Activated CD4-positive, alpha-beta T cell treated with anti-CD3 and anti-CD28 coated beads, Interleukin-2, amount 10 ng/mL, durations not matched to agents 24 days and 14 days (primary cell): ENCODE data around the gene TBX21. TPM values are rescaled to one million over a fixed set of nuclear protein-coding genes. Genes with fewer than 3 reads are reported as not detected.
A peak's percentile ranks its signal among the peaks of the same experiment; 100 is the strongest.

ENCODE experiments used
- DNase-seq: peaks from one replicate; pipeline ENCODE4 v3.0.0; 2022
- H3K27ac Mint-ChIP-seq: one replicate; pipeline ENCODE4 v1.8.0; 2022; ENCODE audit warnings: mild to moderate bottlenecking, mixed read lengths
- H3K27me3 Mint-ChIP-seq: one replicate; pipeline ENCODE4 v1.8.0; 2022; ENCODE audit warnings: mixed read lengths
- H3K36me3 Mint-ChIP-seq: one replicate; pipeline ENCODE4 v1.8.0; 2022; ENCODE audit warnings: low read depth, mild to moderate bottlenecking, mixed read lengths
- H3K4me1 Mint-ChIP-seq: one replicate; pipeline ENCODE4 v1.8.0; 2021; ENCODE audit warnings: mixed read lengths
- H3K4me3 Mint-ChIP-seq: one replicate; pipeline ENCODE4 v1.8.0; 2022; ENCODE audit warnings: mild to moderate bottlenecking, moderate library complexity, mixed read lengths
- H3K9me3 Mint-ChIP-seq: one replicate; pipeline ENCODE4 v1.8.0; 2021; ENCODE audit warnings: mixed read lengths
- intact Hi-C: fragments of 100-400 bp; cut with micrococcal nuclease; formaldehyde crosslinking; loops from one replicate; pipeline ENCODE4 v1.15.1; 2023
- total RNA-seq: library from RNA; stranded (reverse); gene quantifications from 2 replicates; pipeline ENCODE4 v1.2.3, GENCODE V29; 2022

TBX21 gene
- total RNA-seq, 1 donor from 2014 or later, result 66.4 TPM

DNA sequence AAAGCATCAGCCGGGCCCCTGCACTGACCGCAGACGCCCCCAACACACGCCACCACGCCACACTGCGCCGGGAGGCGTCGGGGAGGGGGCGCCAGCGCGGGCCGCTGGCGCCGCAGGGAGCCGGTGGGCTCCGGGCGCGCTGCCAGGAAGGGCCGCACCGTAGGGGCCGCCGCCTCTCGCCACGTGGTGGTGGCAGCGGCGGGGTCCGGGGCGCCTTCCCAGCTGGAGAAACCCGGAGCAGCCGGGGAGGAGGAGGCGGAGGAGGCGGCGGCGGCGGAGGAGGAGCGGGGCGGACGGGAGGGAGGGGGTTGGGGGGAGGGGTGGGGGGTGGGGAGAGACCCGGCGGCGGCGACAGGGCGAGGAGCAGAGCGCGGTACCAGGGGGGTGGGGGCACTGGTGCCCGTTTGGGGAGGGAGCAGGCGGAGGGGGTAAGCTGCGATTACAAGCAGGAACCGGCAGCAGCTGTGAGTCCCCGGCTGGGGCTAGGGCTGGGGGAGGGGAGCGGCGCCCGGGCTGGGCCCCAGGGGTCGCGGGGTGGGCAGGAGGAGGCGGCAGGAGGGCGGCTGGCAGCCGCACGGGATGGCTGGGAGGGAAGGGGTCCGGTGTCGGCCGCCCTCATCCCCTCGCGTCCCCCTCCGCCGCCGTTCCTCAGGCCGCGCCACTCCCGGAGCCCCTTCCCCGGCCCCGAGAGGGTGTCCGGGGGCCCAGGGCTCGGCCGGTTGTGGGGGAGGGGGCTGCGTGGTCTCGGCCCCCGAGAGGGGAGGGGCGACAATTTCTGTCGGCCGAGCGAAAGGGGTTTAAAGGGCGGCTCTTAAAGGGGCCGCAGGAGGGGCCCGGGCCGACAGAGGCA lies 39.1 kb upstream of the TBX21 start, which contains the start of gene TBKBP1:
TBKBP1 (plus strand) TSS at position 431 of the 850 bp plus-strand sequence. CDS start 1,952 bp downstream, outside the sequence.
- Mint-ChIP-seq H3K4me1 (peaks cover 38% of the 10 kb centered on the region), H3K27me3 (peaks cover 3% of the 10 kb centered on the region), H3K27ac (peak within 1 kb of the TSS; percentile 88), H3K9me3 (no peaks in the 10 kb centered on the region), H3K4me3 (peak within 1 kb of the TSS; percentile 93), H3K36me3 (peaks cover 7% of the 10 kb centered on the region)
- peak; percentile 80 for DNase-seq
- intact Hi-C loops, result loop anchor here (1.0 to 2.0 kb wide), 2 partner anchors 27 to 43 kb away; no protein-coding TSS in a partner anchor

GRCh38 chr17:47694581-47695428 lies 38.2 kb upstream of the TBX21 start:
- intact Hi-C loops, result loop anchor here (1.0 to 2.0 kb wide), 2 partner anchors 26 to 44 kb away; no protein-coding TSS in a partner anchor
- Mint-ChIP-seq H3K4me3 (peak overlapping the region; percentile 83), H3K36me3 (peaks cover 10% of the 10 kb centered on the region), H3K27ac (peak overlapping the region; percentile 73), H3K27me3 (peaks cover 3% of the 10 kb centered on the region), H3K4me1 (peaks cover 42% of the 10 kb centered on the region), H3K9me3 (no peaks in the 10 kb centered on the region)
- DNase-seq, result peak; percentile 76

DNA sequence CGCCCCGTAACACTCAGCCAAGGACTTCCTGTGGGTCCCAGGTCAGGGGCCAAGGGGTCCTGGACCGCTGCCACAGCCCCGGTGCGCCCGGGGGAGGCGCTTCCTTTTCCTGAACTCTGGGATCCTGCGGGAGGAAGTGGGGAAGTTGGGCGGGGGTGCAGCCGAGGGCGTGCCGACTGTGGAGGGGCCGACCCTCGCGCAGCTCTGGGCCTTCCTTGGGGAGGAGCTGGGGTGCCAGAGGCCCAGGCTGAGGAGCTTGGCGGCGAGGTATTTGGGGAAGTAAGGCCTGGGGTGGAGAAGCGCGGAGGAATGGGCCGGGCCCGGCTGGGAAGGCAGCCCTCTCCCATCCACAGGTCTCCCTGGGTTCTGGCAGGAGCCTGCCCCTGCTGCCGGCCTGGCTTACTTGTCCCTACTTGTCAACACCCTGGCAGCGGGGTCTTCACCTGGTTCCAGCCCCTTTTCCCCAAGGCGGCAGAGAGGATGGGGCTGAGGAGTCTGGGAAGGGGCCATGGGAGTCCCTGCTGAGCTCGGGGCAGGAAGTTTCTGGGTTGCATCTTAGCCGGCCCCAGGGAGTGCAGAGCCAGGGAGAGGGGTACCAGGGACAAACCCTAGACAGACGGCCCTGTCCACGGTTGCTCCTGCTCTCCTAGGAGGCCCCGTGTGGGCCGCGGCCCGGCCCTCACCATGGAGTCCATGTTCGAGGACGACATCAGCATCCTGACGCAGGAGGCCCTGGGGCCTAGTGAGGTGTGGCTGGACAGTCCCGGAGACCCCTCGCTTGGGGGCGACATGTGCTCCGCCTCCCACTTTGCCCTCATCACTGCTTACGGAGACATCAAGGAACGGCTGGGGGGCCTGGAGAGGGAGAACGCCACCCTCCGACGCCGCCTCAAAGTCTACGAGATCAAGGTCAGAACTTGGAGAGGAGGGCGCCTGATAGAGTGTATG lies 37.3 kb upstream of the TBX21 start:
- H3K4me3 Mint-ChIP-seq, result peak overlapping the region; percentile 83
- peaks cover 14% of the 10 kb centered on the region for H3K36me3 Mint-ChIP-seq
- no peak for DNase-seq
- intact Hi-C loops, result loop anchor here (2.0 kb wide), 1 partner anchor 45 kb away; no protein-coding TSS in a partner anchor
- H3K9me3 Mint-ChIP-seq, result no peaks in the 10 kb centered on the region
- H3K27ac Mint-ChIP-seq, result peak overlapping the region; percentile 73
- peaks cover 40% of the 10 kb centered on the region for H3K4me1 Mint-ChIP-seq
- H3K27me3 Mint-ChIP-seq, result peaks cover 3% of the 10 kb centered on the region

GRCh38 chr17:47696717-47697642 lies 36.1 kb upstream of the TBX21 start:
- intact Hi-C loops, result no loop called here
- H3K9me3 Mint-ChIP-seq, result no peaks in the 10 kb centered on the region
- H3K27ac Mint-ChIP-seq, result peak overlapping the region; percentile 25
- H3K36me3 Mint-ChIP-seq, result peaks cover 16% of the 10 kb centered on the region
- H3K4me1 Mint-ChIP-seq, result peaks cover 49% of the 10 kb centered on the region
- peak; percentile 61 for DNase-seq
- H3K27me3 Mint-ChIP-seq, result peaks cover 3% of the 10 kb centered on the region
- no peak overlapping the region for H3K4me3 Mint-ChIP-seq

DNA sequence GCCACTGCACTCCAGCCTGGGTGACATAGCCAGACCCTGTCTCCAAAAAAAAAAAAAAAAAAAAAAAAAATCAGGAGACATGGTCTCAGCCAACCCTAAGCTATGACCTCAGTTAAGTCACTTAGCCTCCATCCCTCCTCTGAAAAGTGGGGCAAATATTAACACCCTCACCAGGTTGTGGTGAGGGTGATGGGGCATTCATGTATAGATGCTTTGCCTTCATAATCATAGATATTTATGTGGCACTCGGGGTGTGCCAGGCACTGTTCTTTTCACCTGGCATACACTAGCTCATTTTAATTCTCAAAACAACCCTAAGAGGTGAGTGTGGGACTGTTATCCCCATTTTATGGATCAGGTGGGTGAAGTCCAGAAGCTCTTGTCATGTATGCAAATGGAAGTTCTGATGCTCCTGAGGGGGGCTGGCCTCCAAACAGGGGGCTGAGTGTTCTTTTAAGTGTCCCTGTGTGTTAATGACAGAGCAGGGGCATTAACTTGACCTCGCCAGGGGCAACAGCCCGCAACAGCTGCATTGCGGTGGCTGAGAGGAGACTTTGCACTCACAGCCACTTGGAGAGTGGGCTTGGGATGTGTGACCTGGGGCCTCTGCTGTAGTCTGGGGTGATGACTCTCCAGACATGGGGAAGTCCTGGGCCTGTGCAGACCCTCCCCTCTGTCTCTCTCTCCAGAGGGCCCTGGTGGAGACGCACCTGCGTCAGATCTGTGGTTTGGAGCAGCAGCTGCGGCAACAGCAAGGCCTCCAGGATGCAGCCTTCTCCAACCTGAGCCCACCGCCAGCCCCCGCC lies 34.9 kb upstream of the TBX21 start:
- Mint-ChIP-seq H3K4me1 (peaks cover 46% of the 10 kb centered on the region), H3K27ac (no peak overlapping the region), H3K9me3 (no peaks in the 10 kb centered on the region), H3K4me3 (no peak overlapping the region), H3K36me3 (peaks cover 16% of the 10 kb centered on the region), H3K27me3 (peaks cover 3% of the 10 kb centered on the region)
- DNase-seq, result peak; percentile 60
- intact Hi-C loops, result loop anchor here (2.0 kb wide), 1 partner anchor 79 kb away; no protein-coding TSS in a partner anchor

DNA sequence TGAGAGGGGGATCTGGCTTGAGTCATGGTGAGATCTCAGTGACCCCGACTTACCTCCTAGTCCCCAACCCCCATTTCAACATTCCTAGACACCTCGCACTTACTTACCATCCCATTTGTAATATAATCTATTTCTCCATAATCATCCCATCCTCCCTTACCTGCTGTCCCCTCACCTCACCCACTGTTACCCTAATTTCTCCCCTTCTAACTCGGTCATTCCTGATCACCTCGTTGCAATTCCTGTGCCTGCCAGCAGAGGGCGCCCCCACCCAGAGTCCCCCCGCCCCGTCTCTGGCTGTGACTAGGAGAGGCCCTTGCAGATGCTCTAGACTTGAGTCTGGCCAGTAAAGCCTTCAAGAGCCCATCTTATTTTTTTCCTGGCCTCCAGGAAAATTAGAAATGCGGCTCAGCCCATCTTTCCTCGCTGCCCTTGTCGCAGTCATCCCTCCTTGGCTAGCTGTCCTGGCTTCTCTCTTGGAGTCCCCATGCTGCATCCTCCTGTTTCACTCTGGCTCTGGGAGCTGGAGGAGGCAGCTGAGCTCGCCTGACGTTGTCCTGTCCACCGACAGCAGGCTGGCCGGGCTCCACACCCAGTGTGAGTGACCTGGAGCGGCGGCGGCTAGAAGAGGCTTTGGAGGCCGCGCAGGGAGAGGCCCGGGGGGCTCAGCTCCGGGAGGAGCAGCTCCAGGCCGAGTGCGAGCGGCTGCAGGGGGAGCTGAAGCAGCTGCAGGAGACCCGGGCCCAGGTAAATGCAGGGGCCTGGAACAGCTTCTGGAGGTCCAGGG lies 34.1 kb upstream of the TBX21 start:
- Mint-ChIP-seq H3K27ac (peak overlapping the region; percentile 10), H3K36me3 (peaks cover 14% of the 10 kb centered on the region), H3K4me3 (no peak overlapping the region), H3K9me3 (no peaks in the 10 kb centered on the region), H3K4me1 (peaks cover 50% of the 10 kb centered on the region), H3K27me3 (peaks cover 3% of the 10 kb centered on the region)
- intact Hi-C loops, result loop anchor here (1.0 to 2.0 kb wide), 4 partner anchors 34 to 103 kb away; partner anchors contain the start of gene TBX21
- peak; percentile 92 for DNase-seq

DNA sequence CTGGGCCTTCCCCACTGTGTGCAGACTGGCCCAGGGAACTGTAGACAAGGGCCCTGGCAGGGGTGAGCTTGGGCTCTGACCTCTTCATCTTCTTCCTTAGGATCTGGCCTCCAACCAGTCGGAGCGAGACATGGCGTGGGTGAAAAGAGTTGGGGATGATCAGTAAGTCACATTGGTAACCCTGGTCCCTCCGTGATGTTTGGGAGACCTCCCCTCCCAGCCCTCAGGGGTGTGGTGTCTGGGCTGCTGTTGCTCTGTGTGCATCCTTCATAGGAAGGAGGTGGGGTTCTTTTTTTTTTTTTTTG lies 33.5 kb upstream of the TBX21 start:
- H3K4me3 Mint-ChIP-seq, result no peak overlapping the region
- H3K4me1 Mint-ChIP-seq, result peaks cover 56% of the 10 kb centered on the region
- H3K27me3 Mint-ChIP-seq, result peaks cover 3% of the 10 kb centered on the region
- H3K36me3 Mint-ChIP-seq, result peaks cover 14% of the 10 kb centered on the region
- intact Hi-C loops, result loop anchor here (1.0 to 2.0 kb wide), 4 partner anchors 34 to 103 kb away; partner anchors contain the start of gene TBX21
- no peaks in the 10 kb centered on the region for H3K9me3 Mint-ChIP-seq
- no peak overlapping the region for H3K27ac Mint-ChIP-seq
- DNase-seq, result no peak

DNA sequence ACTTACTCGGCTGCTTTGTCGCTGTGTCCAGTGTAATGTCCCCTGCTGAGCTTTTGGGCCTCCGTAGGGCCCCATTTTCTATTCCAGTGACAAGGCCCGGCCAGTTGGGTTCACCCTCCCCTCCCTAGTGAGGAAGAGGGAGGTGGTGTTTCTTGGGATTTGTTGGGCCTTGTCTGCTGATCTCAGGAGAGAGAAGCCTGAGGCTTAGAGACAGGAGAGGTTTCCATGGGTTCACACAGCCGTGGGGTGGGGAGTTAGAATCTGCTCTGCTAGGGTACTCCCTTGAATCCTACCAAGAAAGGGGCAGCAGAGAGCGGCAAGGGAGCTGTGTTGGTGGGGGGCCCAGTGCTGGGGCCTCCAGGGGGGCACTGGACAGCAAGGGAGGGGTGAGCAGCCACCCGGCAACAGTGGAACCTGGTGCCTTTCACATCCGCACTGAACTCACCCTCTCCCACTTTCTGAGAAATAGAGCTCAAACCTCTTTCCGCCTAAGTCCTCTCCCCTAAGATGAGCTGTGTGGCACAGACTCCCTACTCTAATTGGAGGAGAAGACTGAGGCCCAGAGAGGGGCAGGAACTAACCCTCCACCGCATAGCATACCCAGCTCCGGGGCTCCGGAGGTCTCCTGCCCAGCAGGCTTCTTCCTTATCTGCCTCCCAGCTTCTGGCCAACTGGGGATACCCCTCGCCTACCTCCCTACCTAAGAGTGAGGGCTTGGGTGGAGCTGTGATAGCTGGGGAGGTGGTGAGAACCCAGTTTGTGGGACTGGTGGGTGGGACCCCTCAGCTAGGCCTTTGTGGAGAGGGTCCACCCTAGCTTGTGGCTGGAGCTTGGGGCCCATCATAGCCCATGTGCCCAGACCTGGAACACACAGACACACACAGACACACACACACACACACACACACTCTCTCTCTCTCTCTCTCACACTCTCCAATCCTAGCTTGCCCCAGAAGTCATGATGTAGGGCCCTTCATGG lies 32.3 kb upstream of the TBX21 start:
- intact Hi-C loops, result no loop called here
- Mint-ChIP-seq H3K4me1 (peaks cover 59% of the 10 kb centered on the region), H3K27me3 (no peaks in the 10 kb centered on the region), H3K36me3 (peaks cover 16% of the 10 kb centered on the region), H3K9me3 (no peaks in the 10 kb centered on the region), H3K4me3 (peak overlapping the region; percentile 36), H3K27ac (peak overlapping the region; percentile 78)
- DNase-seq, result no peak

DNA sequence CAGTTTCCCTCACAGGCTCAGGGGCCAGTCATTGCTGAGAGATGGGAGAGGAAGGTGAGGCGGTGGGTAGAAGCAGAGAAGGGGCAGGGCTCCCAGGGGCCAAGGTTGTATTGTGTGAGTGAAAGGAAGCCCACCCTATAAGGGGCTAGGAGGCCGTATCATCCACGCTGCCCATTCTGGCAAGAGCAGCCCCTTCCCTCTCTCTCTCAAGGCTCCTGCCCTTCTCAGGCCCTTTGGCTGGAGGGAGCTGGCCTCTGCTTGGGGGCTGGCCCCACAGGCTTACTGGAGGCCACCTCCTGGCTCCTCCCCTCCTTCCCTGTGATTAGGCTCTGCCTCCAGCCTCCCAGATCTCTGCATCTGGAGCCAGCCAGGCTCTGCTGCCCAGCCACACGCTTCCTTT lies 31.4 kb upstream of the TBX21 start:
- Mint-ChIP-seq H3K4me3 (peak overlapping the region; percentile 36), H3K36me3 (peaks cover 17% of the 10 kb centered on the region), H3K4me1 (peaks cover 67% of the 10 kb centered on the region), H3K9me3 (no peaks in the 10 kb centered on the region), H3K27ac (peak overlapping the region; percentile 85), H3K27me3 (no peaks in the 10 kb centered on the region)
- intact Hi-C loops, result no loop called here
- DNase-seq, result no peak

- DNase-seq, result peak; percentile 55
- peaks cover 73% of the 10 kb centered on the region for H3K4me1 Mint-ChIP-seq
- H3K27me3 Mint-ChIP-seq, result no peaks in the 10 kb centered on the region
- peaks cover 17% of the 10 kb centered on the region for H3K36me3 Mint-ChIP-seq
- intact Hi-C loops, result no loop called here
- H3K4me3 Mint-ChIP-seq, result peak overlapping the region; percentile 60
- no peaks in the 10 kb centered on the region for H3K9me3 Mint-ChIP-seq
- peak overlapping the region; percentile 85 for H3K27ac Mint-ChIP-seq
Observed at GRCh38 chr17:47702391-47702995, 30.5 kb upstream of the TBX21 start.
